Islet of Langerhans (tissue), 1 donor: ENCODE results near the gene GRAMD1C.
"Not testable (repeated sequence)": the region's sequence is repeated elsewhere in the genome, so short reads cannot be mapped to it uniquely, and the experiment has no call there.

Experiments
- FAIRE-seq: peaks from one replicate; lab custom pipeline; 2011; peaks lifted over from hg19 to GRCh38; lab: Jason Lieb, UNC

Gene GRAMD1C

GRCh38 chr3:113838631-113839209 lies at the start of gene GRAMD1C:
TSS of gene GRAMD1C (plus strand) at chr3:113838788. CDS start at chr3:113838910, 122 bp downstream.
- FAIRE-seq: no peak

GRCh38 chr3:113791381-113791780 lies 47.2 kb upstream of the GRAMD1C start:
- no peak for FAIRE-seq

DNA sequence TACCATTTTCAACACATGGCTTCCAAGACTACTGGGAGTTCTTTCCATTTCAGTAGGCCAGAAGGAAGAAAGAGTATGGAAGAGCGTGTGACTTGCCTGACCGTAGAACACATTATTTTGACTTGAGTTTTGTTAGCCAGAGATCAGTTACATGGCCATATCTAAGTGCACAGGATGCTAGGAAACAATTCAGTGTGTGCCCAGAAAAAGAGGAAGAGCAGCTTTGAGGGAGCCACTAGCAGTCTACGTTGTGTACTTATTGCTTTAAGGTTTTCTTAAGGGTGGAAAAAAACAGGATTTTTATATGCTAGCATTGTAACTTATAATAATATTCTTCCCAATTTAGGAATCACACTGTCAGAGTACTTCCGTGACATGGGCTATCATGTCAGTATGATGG lies 44.1 kb upstream of the GRAMD1C start:
- FAIRE-seq: no peak

GRCh38 chr3:113795693-113796092 lies 42.9 kb upstream of the GRAMD1C start:
- peak; percentile 5 for FAIRE-seq

- FAIRE-seq: peak; percentile 27
These were observed 35.7 kb upstream of the GRAMD1C start for GRCh38 chr3:113802795-113803455.

- FAIRE-seq: no peak
These were observed 33.9 kb upstream of the GRAMD1C start for GRCh38 chr3:113804661-113805060.

DNA sequence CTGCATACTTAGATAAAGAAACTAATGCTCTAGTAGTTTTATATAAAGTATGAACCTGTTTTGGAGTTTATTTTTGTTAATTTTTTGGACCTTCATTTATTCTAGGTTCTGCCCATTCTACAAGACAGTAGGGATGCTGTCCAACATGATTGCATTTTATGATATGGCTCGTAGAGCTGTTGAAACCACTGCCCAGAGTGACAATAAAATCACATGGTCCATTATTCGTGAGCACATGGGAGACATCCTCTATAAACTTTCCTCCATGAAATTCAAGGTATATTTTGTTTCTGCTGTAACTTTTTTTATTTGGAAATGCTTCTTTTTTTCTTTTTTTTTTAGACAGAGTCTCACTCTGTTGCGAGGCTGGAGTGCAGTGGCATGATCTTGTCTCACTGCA lies 33.3 kb upstream of the GRAMD1C start:
- no peak for FAIRE-seq

- FAIRE-seq: no peak
These were observed 25.7 kb upstream of the GRAMD1C start for GRCh38 chr3:113812854-113813253.

- no peak for FAIRE-seq
These were observed 18.7 kb upstream of the GRAMD1C start for GRCh38 chr3:113819866-113820265.

DNA sequence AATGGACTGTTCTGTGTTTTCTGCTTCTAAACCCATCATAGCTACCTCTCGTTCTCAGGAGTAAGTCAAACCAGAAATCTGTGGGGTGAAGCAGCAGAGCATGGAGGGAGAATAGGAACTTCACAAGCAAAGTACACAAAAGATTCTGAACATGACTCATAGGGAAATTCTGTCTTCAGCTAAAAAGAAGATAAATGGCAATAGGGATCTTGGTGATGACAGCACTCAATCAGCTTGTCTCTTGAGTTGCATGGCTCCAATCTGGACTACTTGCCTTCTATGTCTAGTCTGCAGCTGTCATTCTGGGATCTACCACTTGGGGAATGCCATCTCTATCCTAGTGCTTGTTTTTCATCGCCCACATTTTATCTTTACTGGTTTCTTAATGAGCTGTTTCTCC lies 13.5 kb upstream of the GRAMD1C start:
- FAIRE-seq: no peak

DNA sequence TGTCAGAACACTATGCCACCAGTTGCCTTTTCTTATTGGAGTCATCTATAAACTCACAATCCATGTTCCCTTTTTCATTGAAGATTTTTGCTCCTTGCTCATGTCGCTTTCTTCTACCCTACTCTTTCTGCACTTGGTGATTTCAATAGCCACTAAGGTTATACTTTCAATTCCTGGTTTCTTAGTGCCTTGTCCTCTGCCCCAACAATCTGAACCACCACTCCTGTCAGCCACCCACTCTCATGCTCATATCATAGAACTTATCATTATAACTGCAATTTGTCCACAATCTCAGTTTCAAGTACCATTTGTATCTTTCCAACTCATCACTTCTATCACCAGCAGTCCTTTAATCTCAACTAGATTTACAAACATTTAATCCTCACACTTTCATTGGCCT lies 10.0 kb upstream of the GRAMD1C start:
- FAIRE-seq: no peak

- peak; percentile 41 for FAIRE-seq
These were observed 8.8 kb upstream of the GRAMD1C start for GRCh38 chr3:113829576-113830354.

DNA sequence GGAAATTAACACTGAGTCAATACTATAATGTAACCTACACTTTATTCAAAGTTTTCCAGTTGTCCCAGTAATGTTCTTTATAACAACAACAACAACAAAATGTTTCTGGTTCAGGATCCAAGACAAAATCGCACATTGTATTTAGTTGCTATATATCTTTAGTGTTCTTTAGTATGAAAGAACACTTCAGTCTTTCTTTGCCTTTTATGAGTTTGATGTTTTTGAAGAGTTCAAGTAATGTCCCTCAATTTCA lies 7.6 kb upstream of the GRAMD1C start:
- FAIRE-seq: no peak

GRCh38 chr3:113832477-113833164 lies 6.0 kb upstream of the GRAMD1C start:
- no peak for FAIRE-seq

DNA sequence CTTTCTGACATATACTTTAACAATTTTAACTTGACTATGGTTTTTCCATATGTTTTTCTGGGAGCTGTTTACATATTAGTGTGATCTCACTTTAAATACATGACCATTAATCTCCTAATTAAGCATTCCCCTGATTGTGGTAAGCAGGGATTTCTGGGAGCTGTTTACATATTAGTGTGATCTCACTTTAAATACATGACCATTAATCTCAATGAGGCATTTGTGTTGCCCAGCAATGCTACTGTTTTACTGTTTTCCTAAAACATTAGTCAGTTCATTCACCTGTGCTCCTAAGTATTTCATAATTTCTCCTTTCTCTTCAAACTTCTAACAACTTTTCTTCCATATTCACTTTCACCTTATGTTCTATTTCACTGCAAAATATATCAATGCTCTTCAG lies 3.6 kb upstream of the GRAMD1C start:
- peak; percentile 98 for FAIRE-seq

- no peak for FAIRE-seq
These were observed 963 bp downstream of the GRAMD1C start for GRCh38 chr3:113839551-113839950.

DNA sequence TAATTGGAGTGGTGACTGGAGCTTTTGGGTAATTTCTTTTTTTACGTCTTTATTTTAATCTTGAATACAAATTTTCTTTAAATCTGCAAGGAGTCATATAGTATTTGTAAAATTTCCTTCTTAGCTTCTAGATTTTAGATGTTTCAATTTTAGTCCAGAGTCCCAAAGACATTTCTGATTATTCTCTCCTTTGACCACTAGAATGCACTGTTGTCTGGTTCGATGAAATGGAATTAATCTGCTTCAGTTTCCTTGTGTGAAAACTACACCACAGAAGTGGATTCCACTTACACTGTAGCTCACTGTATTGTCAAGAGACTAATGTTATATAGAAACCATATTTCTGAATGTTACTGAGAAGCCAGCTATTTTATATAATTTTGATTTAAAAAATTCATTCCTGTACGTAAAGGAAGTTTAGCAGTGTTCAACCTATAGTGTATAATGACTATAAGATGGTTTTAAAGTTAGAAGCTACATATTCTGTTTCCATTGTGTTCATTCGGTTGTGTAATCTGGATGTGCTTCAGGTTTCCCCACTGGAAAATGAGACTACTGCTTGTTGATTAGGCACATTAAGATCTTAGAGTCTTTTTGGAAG lies 6.1 kb downstream of the GRAMD1C start:
- FAIRE-seq: peak; percentile 99

DNA sequence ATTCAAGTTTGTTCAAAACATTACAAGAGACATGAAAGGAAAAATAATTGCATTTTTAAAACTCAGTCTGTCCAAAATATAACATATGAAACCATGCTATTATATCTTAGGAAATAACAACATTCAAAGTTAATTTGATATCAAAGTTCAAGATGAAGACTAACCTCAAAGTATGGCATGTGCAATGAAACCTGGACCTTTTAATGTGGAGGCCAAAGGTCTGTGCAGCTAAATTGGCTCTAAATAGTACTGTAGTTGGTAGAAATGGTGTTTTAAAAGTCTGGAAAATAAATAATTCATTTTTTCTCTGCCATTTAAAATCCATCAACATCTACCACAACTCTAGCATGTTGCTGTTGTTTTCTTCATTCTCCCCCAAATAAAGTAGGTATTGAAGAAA lies 8.7 kb downstream of the GRAMD1C start:
- FAIRE-seq: no peak

- no peak for FAIRE-seq
These were observed 9.3 kb downstream of the GRAMD1C start for GRCh38 chr3:113847664-113848461.

DNA sequence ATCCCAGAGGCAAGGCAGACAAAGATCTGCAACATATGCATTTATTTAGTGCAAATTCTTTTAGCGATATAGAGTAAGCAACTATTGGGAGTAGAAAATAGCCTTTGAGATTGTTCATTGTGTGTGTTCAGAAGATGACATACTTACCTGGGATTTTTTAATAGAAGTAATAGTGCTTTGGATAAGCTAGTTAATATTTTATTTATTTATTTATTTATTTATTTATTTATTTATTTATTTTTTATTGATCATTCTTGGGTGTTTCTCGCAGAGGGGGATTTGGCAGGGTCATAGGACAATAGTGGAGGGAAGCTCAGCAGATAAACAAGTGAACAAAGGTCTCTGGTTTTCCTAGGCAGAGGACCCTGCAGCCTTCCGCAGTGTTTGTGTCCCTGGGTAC lies 10.5 kb downstream of the GRAMD1C start:
- not testable (repeated sequence) for FAIRE-seq

DNA sequence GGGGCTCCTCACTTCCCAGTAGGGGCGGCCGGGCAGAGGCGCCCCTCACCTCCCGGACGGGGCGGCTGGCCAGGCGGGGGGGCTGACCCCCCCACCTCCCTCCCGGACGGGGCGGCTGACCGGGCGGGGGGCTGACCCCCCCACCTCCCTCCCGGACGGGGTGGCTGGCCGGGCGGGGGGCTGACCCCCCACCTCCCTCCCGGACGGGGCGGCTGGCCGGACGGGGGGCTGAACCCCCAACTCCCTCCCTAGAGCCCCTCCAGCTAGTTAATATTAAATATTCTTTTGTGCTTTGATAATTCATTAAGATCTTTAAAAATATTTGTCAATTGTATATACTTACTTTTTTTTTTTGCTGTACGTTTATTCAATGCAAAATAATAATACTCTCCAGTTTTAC lies 11.3 kb downstream of the GRAMD1C start:
- not testable (repeated sequence) for FAIRE-seq

DNA sequence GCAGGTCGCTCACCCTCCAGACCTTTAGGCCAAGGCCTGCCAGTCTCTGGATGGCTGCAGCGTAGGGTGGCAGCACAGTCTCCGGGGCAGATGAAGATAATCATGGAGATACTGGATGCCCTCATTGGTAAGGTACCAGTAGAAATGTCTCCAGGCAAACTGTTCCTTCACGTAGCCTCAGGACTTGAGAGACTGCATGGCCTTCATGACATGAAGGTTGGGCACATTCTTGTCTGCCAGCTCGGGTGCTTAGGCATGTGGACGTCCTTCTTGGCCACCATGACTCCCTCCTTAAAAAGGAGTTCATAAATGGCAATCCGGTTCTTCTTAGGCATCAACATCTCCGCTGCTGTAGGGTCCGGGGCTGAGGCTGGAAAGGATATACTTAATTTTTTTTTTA lies 11.8 kb downstream of the GRAMD1C start:
- not testable (repeated sequence) for FAIRE-seq
